Motor neuron (in vitro differentiated cells): Measurements from ENCODE around the gene KDM1B. TPM values are rescaled to one million over a fixed set of nuclear protein-coding genes. Genes with fewer than 3 reads are reported as not detected.
"Not testable (repeated sequence)": the region's sequence is repeated elsewhere in the genome, so short reads cannot be mapped to it uniquely, and the experiment has no call there.

Source experiments
- ATAC-seq, 8 experiments: fragments of 200-7000 bp; cut with Tn5 transposase; replicated peaks in 6 of 8; 2 replicates each; pipeline ENCODE4 v1.8.0; 2021; ENCODE audit warnings: mild to moderate bottlenecking in 8 of 8, moderate library complexity in 8 of 8
- H3K27ac ChIP-seq, 2 donors: fragments of 250-450 bp; sonication (Bioruptor Pico); 2 replicates each; pipeline ENCODE4 v1.9.0; 2021; ENCODE audit warnings: antibody characterized with exemption in 2 of 2, mild to moderate bottlenecking in 2 of 2, moderate library complexity in 1 of 2
- H3K4me1 ChIP-seq, 2 donors: fragments of 250-450 bp; sonication (Bioruptor Pico); replicated peaks in 1 of 2; 2 replicates each; pipeline ENCODE4 v1.6.1; 2021; ENCODE audit warnings: antibody characterized with exemption in 2 of 2, mild to moderate bottlenecking in 2 of 2, moderate library complexity in 1 of 2
- H3K4me3 ChIP-seq, 5 donors: fragments of 250-450 bp; sonication (Bioruptor Pico); 2 replicates each; pipeline ENCODE4 v1.9.0; 2021; ENCODE audit warnings: antibody characterized with exemption in 5 of 5, mild to moderate bottlenecking in 5 of 5, moderate library complexity in 4 of 5
- WGBS, 10 experiments: fragments of 450-650 bp; shearing (Covaris generic); methylation state at CpG; one replicate each; pipeline ENCODE4 v1.0.0; 2022; 5-methylcytosine and 5-hydroxymethylcytosine counted together
- in situ Hi-C, 9 experiments: fragments of 400-800 bp; cut with MboI; loops; one replicate each; pipeline ENCODE4 v1.15.0; 2021; ENCODE audit warnings: low sequenced_read_pairs in 9 of 9, low pct_unique_long_range_greater_than_20kb in 2 of 9; ENCODE audit not compliant: unreplicated experiment in 9 of 9
- total RNA-seq, 8 experiments: library from RNA; unstranded; fragments of 300-600 nt; gene quantifications; 2 replicates each; pipeline versions ENCODE4 v1.2.3 to v1.2.4, GENCODE V29; 2022

KDM1B gene
- total RNA-seq, 8 experiments from 2014 or later = 11.9 to 28.1 (median 17.9) TPM

GRCh38 chr6:18135171-18135570, 20.1 kb upstream of the KDM1B start:
- Histone ChIP-seq H3K27ac (no peak overlapping the region), H3K4me3 (no peak overlapping the region), H3K4me1 (no peaks in the 10 kb centered on the region)
- WGBS, 10 experiments = 67 to 100% (median 92%) methylated on average over 1 to 2 of the region's 2 CpGs; no CpG with 5 or more reads in 5 of the 10 experiments
- in situ Hi-C loops = loop anchor here in 1 of 9 experiments (25.0 kb wide), 1 partner anchor 298 kb away; no protein-coding TSS in a partner anchor
- no peak for ATAC-seq

- WGBS, 10 experiments = 83 to 100% (median 95%) methylated on average over 1 to 10 of the region's 10 CpGs; no CpG with 5 or more reads in 2 of the 10 experiments
- no peak for ATAC-seq
These were observed 19.0 kb upstream of the KDM1B start for GRCh38 chr6:18136260-18136659.

GRCh38 chr6:18138906-18139305, 16.3 kb upstream of the KDM1B start:
- H3K27ac ChIP-seq = no peak overlapping the region
- in situ Hi-C loops = loop anchor here in 1 of 9 experiments (25.0 kb wide), 1 partner anchor 302 kb away; no protein-coding TSS in a partner anchor

More at GRCh38 chr6:18136260-18136659, 19.0 kb upstream of the KDM1B start:
- no peak overlapping the region for H3K27ac ChIP-seq
- no peak overlapping the region for H3K4me3 ChIP-seq
- H3K4me1 ChIP-seq = no peaks in the 10 kb centered on the region
- in situ Hi-C loops = loop anchor here in 1 of 9 experiments (25.0 kb wide), 1 partner anchor 299 kb away; no protein-coding TSS in a partner anchor

GRCh38 chr6:18139935-18140621, 15.1 kb upstream of the KDM1B start:
- 50 to 100% (median 81%) methylated on average over 1 to 4 of the region's 6 CpGs for WGBS, 10 experiments
- no peak for ATAC-seq
- Histone ChIP-seq H3K4me1 (no peaks in the 10 kb centered on the region), H3K27ac (no peak overlapping the region), H3K4me3 (no peak overlapping the region)
- in situ Hi-C loops = loop anchor here in 1 of 9 experiments (25.0 kb wide), 1 partner anchor 303 kb away; no protein-coding TSS in a partner anchor

More at GRCh38 chr6:18138906-18139305, 16.3 kb upstream of the KDM1B start:
- H3K4me3 ChIP-seq = no peak overlapping the region
- no peaks in the 10 kb centered on the region for H3K4me1 ChIP-seq
- ATAC-seq = no peak
- WGBS, 10 experiments = 80 to 100% (median 90%) methylated on average over 1 to 4 of the region's 5 CpGs; no CpG with 5 or more reads in 3 of the 10 experiments

- Histone ChIP-seq H3K4me3 (no peak overlapping the region), H3K4me1 (no peaks in the 10 kb centered on the region), H3K27ac (no peak overlapping the region)
- in situ Hi-C loops = loop anchor here in 1 of 9 experiments (25.0 kb wide), 1 partner anchor 305 kb away; no protein-coding TSS in a partner anchor
- peak in 1 of 8 experiments; percentile 32 for ATAC-seq
- 66 to 100% (median 80%) methylated on average over 1 to 13 of the region's 13 CpGs; no CpG with 5 or more reads in 1 of the 10 experiments for WGBS, 10 experiments
These were observed 13.2 kb upstream of the KDM1B start for GRCh38 chr6:18141805-18142590.

- H3K4me3 ChIP-seq = no peak overlapping the region
- no peaks in the 10 kb centered on the region for H3K4me1 ChIP-seq
- WGBS, 10 experiments = 93 to 100% (median 100%) methylated on average over 1 to 3 of the region's 3 CpGs; no CpG with 5 or more reads in 4 of the 10 experiments
- ATAC-seq = no peak
- no peak overlapping the region for H3K27ac ChIP-seq
- in situ Hi-C loops = loop anchor here in 1 of 9 experiments (25.0 kb wide), 1 partner anchor 305 kb away; no protein-coding TSS in a partner anchor
These were observed 12.7 kb upstream of the KDM1B start for GRCh38 chr6:18142591-18142861.

GRCh38 chr6:18147160-18147559, 8.1 kb upstream of the KDM1B start:
- no peak for ATAC-seq
- 0 to 93% (median 51%) methylated on average over 1 to 2 of the region's 2 CpGs; no CpG with 5 or more reads in 2 of the 10 experiments for WGBS, 10 experiments
- in situ Hi-C loops = loop anchor here in 1 of 9 experiments (25.0 kb wide), 1 partner anchor 310 kb away; no protein-coding TSS in a partner anchor
- Histone ChIP-seq H3K4me3 (no peak overlapping the region), H3K27ac (no peak overlapping the region), H3K4me1 (no peaks in the 10 kb centered on the region)

- no peaks in the 10 kb centered on the region for H3K4me1 ChIP-seq
- no peak overlapping the region for H3K4me3 ChIP-seq
- no peak for ATAC-seq
- 90 to 100% (median 100%) methylated on average over 2 of the region's 2 CpGs; no CpG with 5 or more reads in 1 of the 10 experiments for WGBS, 10 experiments
- in situ Hi-C loops = loop anchor here in 1 of 9 experiments (25.0 kb wide), 1 partner anchor 310 kb away; no protein-coding TSS in a partner anchor
- H3K27ac ChIP-seq = no peak overlapping the region
These were observed 7.6 kb upstream of the KDM1B start for GRCh38 chr6:18147616-18148015.

GRCh38 chr6:18148304-18149025, 6.8 kb upstream of the KDM1B start:
- no peak overlapping the region for H3K27ac ChIP-seq
- in situ Hi-C loops = loop anchor here in 1 of 9 experiments (25.0 kb wide), 1 partner anchor 311 kb away; no protein-coding TSS in a partner anchor
- peaks cover under 1% of the 10 kb centered on the region in 2 donors for H3K4me1 ChIP-seq
- peak in 5 of 8 experiments; percentile 4 to 76 (median 38) for ATAC-seq
- no peak overlapping the region for H3K4me3 ChIP-seq
- 60 to 100% (median 94%) methylated on average over 1 to 5 of the region's 5 CpGs for WGBS, 10 experiments

- WGBS, 10 experiments = 77 to 100% (median 98%) methylated on average over 1 to 3 of the region's 3 CpGs; no CpG with 5 or more reads in 2 of the 10 experiments
- H3K4me1 ChIP-seq, H3K27ac ChIP-seq, in situ Hi-C loops, ATAC-seq, H3K4me3 ChIP-seq: not testable (repeated sequence)
These were observed 3.8 kb upstream of the KDM1B start for GRCh38 chr6:18151391-18151790.

- no peak for ATAC-seq
- Histone ChIP-seq H3K27ac (no peak overlapping the region), H3K4me1 (peaks cover 8 to 9% of the 10 kb centered on the region in 2 donors), H3K4me3 (no peak overlapping the region)
- in situ Hi-C loops = no loop called here
- WGBS, 10 experiments = 39 to 100% (median 90%) methylated on average over 1 to 3 of the region's 3 CpGs; no CpG with 5 or more reads in 2 of the 10 experiments
These were observed 3.4 kb upstream of the KDM1B start for GRCh38 chr6:18151801-18152200.

GRCh38 chr6:18153311-18153703, 1.9 kb upstream of the KDM1B start:
- in situ Hi-C loops = no loop called here
- Histone ChIP-seq H3K4me1 (peaks cover 8 to 9% of the 10 kb centered on the region in 2 donors), H3K4me3 (peak overlapping the region in 1 of 5 donors; percentile 77), H3K27ac (no peak overlapping the region)
- no peak for ATAC-seq
